ENCODE measurements around the gene PTPRM. TPM values are rescaled to one million over a fixed set of nuclear protein-coding genes. Genes with fewer than 3 reads are reported as not detected.
"Not testable (repeated sequence)": the region's sequence is repeated elsewhere in the genome, so short reads cannot be mapped to it uniquely, and the experiment has no call there.

The PTPRM gene
- total and polyA plus RNA-seq, 2 donors, result 60.9 to 112 TPM

DNA sequence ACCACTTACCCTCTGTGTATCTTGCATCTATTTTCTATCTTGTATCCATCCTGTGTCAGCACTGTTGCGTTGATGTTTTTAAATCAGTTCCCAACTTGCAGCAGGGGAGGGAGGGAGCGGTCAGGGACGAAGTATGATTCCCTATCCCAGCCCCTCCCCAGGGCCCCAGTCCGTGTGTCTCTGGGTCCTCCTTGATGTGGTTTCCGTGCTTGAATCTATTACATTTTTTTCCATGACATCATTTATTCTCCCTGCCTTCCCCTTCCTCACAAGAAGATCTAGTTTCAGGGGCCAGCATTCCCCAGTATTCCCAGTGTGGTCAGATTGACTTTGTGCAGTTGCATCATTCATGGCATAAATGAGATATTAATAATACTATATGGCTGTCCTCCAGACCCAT, 479.3 kb downstream of the PTPRM start:
- no peaks in the 10 kb centered on the region for H3K4me1 ChIP-seq (ENCODE audit: insufficient read depth)
- H3K4me3 ChIP-seq (ENCODE audit: low read depth, low read length), result no peak overlapping the region
- no peak for DNase-seq (ENCODE audit: extremely low spot score)
- H3K27ac ChIP-seq (ENCODE audit: low read depth), result no peak overlapping the region
- WGBS, result 90% methylated on average over 5 of the region's 5 CpGs
- no peaks in the 10 kb centered on the region for H3K36me3 ChIP-seq (ENCODE audit: insufficient read depth)

DNA sequence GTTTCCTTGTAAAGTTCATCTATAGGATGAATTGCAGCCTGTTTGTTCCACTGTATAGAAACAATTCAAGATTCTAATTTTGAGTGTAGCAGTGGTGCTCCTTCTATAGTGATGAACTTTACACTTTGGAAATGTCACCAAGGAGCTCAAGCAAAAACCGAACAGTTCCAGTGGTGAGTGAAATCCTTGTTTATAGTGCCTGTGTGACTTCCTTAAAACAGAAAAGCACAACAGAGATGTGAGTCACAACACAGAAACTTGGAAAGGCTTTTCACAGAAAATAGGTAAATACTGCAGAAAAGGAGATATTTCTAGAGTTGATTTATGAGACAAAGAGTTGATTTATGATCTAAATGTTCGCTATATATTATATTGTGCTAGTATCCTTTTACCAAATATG, 482.0 kb downstream of the PTPRM start:
- 61% methylated on average over 2 of the region's 2 CpGs for WGBS
- no peak for DNase-seq (ENCODE audit: extremely low spot score)
- no peaks in the 10 kb centered on the region for H3K36me3 ChIP-seq (ENCODE audit: insufficient read depth)
- no peak overlapping the region for H3K4me3 ChIP-seq (ENCODE audit: low read depth, low read length)
- no peak overlapping the region for H3K27ac ChIP-seq (ENCODE audit: low read depth)
- H3K4me1 ChIP-seq (ENCODE audit: insufficient read depth), result no peaks in the 10 kb centered on the region

DNA sequence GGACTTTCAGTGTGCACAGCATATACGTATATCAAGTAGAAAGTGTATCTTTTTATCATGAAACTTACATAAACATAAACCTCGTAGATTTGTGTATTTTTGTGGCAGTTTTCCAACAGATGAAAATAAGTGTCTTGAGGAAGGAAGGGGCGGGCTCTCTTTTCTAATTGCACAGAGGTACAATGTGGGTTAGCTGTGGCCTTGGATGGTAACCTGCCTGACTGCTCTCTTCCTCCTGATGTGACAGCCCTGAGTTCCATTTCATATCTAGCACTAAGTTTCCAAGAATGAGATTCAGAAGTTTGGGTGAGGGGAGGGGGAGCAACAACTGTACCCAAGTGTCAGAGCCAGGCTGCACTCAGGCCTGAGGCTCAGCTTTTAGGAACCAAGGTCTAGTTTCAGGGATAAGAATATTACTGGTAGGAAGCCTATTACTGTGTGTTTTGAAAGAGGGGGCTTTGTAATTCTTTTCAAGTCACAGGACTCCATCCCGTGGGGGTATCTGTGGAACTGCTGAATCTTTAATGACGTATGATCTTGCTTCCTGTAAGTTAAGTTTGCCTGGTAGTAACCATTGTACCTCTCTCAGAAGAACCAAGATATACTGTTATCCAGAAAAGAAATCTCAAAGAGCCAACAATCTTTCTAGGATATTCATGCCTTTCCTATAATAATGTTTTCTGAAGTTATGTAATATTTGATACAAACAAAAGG, 483.7 kb downstream of the PTPRM start:
- no peak for DNase-seq (ENCODE audit: extremely low spot score)
- WGBS, result 64% methylated on average over 5 of the region's 5 CpGs
- H3K4me3 ChIP-seq (ENCODE audit: low read depth, low read length), result no peak overlapping the region
- no peaks in the 10 kb centered on the region for H3K36me3 ChIP-seq (ENCODE audit: insufficient read depth)
- no peaks in the 10 kb centered on the region for H3K4me1 ChIP-seq (ENCODE audit: insufficient read depth)
- no peak overlapping the region for H3K27ac ChIP-seq (ENCODE audit: low read depth)

DNA sequence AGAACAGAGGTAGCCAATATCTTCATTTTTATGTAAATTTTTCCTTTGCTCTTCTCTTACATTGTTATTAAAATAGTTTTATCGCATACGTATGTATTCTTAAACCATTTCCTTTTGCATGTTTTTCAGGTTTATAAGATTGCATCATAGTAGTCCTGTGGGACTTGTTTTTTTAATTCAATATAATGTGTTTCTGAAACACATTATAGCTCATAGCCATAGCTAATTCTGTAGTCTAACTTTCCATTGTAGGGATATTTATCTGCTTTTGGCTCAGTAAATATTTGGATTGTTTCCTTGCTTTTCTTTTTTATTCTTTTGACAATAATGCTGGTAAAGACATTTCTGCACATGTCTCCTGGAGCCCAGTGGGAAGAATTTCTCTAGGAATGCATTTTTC, 484.3 kb downstream of the PTPRM start:
- 65% methylated on average over 2 of the region's 2 CpGs for WGBS
- no peak for DNase-seq (ENCODE audit: extremely low spot score)
- Histone ChIP-seq H3K36me3 (ENCODE audit: insufficient read depth) (no peaks in the 10 kb centered on the region), H3K4me3 (ENCODE audit: low read depth, low read length) (no peak overlapping the region), H3K27ac (ENCODE audit: low read depth) (no peak overlapping the region), H3K4me1 (ENCODE audit: insufficient read depth) (no peaks in the 10 kb centered on the region)

DNA sequence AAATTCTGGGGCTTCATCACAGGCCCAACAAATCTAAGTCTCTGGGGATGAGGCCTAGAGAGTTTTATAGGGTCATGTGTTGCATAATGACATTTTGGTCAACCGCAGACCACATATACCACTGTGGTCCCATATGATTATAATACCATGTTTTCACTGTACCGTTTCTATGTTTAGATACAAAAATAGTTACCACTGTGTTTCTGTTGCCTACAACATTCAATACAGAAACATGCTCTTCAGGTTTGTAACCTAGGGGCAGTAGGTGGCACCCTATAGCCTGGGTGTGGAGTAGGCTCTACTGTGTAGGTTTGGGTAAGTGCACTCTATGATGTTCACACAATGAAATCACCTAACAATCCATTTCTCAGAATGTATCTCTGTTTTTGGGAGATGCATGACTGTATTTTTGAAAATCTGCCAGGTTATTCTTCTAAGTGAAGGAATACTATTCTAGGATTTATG, 485.2 kb downstream of the PTPRM start:
- DNase-seq (ENCODE audit: extremely low spot score), result no peak
- Histone ChIP-seq H3K4me1 (ENCODE audit: insufficient read depth) (no peaks in the 10 kb centered on the region), H3K27ac (ENCODE audit: low read depth) (no peak overlapping the region), H3K4me3 (ENCODE audit: low read depth, low read length) (no peak overlapping the region), H3K36me3 (ENCODE audit: insufficient read depth) (no peaks in the 10 kb centered on the region)
- WGBS, result 69% methylated on average over 2 of the region's 2 CpGs

DNA sequence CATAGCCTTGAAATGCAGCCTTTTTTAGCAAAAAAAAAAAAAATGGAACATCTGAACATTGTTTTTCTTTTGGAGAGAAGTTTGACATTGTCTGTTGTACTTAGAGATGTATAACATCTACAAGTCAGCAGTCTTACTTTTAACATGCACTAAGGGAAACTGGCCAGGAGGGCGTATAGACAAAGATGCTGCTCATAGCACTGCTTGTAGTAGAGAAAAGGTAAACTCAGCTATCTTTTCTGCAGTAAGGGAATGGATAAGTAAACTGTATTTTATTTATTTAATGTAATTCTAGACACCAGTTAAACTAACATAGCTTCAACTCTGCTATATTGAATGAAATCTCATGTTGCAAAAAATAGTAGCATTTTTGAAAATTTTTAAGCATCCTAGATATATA, 489.6 kb downstream of the PTPRM start:
- WGBS, result 75% methylated on average over 1 of the region's 1 CpG

DNA sequence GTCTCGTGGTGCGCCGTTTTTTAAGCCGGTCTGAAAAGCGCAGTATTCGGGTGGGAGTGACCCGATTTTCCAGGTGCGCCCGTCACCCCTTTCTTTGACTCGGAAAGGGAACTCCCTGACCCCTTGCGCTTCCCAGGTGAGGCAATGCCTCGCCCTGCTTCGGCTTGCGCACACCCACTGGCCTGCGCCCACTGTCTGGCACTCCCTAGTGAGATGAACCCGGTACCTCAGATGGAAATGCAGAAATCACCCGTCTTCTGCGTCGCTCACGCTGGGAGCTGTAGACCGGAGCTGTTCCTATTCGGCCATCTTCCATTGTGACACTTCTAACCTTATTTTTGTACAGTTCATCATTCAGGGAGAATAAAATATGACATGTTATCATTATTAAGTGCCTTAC, 496.0 kb downstream of the PTPRM start:
- WGBS, result 90% methylated on average over 12 of the region's 22 CpGs
- not testable (repeated sequence) for H3K4me3 ChIP-seq (ENCODE audit: low read depth, low read length); H3K36me3 ChIP-seq (ENCODE audit: insufficient read depth); H3K27ac ChIP-seq (ENCODE audit: low read depth); H3K4me1 ChIP-seq (ENCODE audit: insufficient read depth); DNase-seq (ENCODE audit: extremely low spot score)

More for the DNA sequence above, 489.6 kb downstream of the PTPRM start:
- H3K4me3 ChIP-seq (ENCODE audit: low read depth, low read length), result no peak overlapping the region
- no peaks in the 10 kb centered on the region for H3K4me1 ChIP-seq (ENCODE audit: insufficient read depth)
- H3K27ac ChIP-seq (ENCODE audit: low read depth), result no peak overlapping the region
- no peak for DNase-seq (ENCODE audit: extremely low spot score)
- H3K36me3 ChIP-seq (ENCODE audit: insufficient read depth), result no peaks in the 10 kb centered on the region

DNA sequence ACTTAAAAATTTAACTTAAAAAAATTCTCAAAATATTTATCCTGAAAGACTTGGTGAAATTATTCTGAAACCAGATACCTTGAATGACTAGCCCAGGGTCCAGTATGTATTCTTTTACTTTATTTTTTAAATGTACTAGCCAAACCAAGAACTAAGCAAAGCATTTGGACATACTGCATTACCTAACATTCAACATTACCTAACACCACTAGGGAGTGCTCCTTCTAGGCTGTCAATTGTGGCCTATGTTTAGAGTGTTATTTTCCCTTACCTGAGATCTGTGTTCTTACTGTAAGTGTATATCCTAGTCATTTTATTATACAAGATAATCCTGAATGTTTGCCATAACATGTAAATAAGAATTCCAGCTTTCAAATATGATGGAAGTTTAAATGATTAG, 496.6 kb downstream of the PTPRM start:
- no peaks in the 10 kb centered on the region for H3K4me1 ChIP-seq (ENCODE audit: insufficient read depth)
- no peaks in the 10 kb centered on the region for H3K36me3 ChIP-seq (ENCODE audit: insufficient read depth)
- DNase-seq (ENCODE audit: extremely low spot score), result no peak
- H3K4me3 ChIP-seq (ENCODE audit: low read depth, low read length), result no peak overlapping the region
- H3K27ac ChIP-seq (ENCODE audit: low read depth), result no peak overlapping the region

DNA sequence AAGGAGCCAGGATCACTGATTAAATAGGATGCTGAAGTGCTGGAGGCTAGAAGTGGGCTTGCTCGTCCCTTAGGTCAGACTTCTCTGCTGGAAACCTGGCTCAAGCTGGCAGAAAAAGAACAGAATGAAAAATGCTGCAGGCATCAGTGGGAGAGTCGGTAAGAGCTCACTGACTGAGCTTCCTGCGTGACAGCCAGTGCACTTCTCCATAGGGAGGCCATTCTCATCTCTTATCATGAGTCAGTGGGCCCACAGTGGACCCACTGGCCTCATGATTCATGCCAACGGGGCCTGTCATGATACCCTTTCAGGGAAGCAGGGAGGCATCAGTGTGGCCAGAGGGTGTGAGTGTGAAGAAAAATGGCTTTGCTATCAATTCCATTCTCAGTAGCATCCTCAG, 498.2 kb downstream of the PTPRM start:
- no peak overlapping the region for H3K27ac ChIP-seq (ENCODE audit: low read depth)
- H3K36me3 ChIP-seq (ENCODE audit: insufficient read depth), result no peaks in the 10 kb centered on the region
- WGBS, result 92% methylated on average over 4 of the region's 4 CpGs
- H3K4me3 ChIP-seq (ENCODE audit: low read depth, low read length), result no peak overlapping the region
- DNase-seq (ENCODE audit: extremely low spot score), result no peak
- H3K4me1 ChIP-seq (ENCODE audit: insufficient read depth), result no peaks in the 10 kb centered on the region

DNA sequence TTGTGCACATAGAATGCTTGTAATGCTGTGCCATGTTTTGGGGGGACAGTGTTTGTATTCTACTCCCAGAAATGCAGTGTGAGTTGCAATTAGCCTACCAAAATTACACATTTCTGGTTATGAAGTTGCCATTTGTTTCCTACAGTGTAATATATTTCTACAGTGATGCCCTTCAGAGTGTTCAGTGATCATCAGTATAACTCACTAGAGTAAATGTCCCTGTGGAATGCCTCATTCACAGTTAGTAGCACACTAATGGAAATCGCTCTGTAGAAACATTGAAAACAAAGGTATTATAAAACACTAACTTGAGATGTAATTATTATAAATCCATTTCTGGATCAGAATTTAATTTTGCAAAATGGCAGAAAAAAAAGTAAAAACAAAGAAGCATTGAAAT, 498.7 kb downstream of the PTPRM start:
- H3K4me1 ChIP-seq (ENCODE audit: insufficient read depth), result no peaks in the 10 kb centered on the region
- H3K27ac ChIP-seq (ENCODE audit: low read depth), result no peak overlapping the region
- no peaks in the 10 kb centered on the region for H3K36me3 ChIP-seq (ENCODE audit: insufficient read depth)
- no peak overlapping the region for H3K4me3 ChIP-seq (ENCODE audit: low read depth, low read length)
- DNase-seq (ENCODE audit: extremely low spot score), result no peak
- WGBS, result 99% methylated on average over 1 of the region's 1 CpG

DNA sequence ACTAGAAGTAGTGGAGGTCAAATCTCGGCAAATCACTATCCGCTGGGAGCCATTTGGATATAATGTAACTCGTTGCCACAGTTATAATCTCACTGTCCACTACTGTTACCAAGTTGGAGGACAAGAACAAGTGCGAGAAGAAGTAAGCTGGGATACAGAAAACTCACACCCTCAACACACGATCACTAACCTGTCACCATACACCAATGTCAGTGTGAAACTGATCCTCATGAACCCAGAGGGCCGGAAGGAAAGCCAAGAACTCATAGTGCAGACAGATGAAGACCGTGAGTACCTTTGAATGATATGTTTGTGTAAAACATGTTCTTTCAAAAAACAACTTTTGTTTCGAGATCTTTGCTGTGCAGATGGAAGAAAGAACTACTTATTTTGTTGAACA, 502.6 kb downstream of the PTPRM start:
- H3K36me3 ChIP-seq (ENCODE audit: insufficient read depth), result no peaks in the 10 kb centered on the region
- WGBS, result 96% methylated on average over 8 of the region's 8 CpGs
- H3K27ac ChIP-seq (ENCODE audit: low read depth), result no peak overlapping the region
- no peak overlapping the region for H3K4me3 ChIP-seq (ENCODE audit: low read depth, low read length)
- H3K4me1 ChIP-seq (ENCODE audit: insufficient read depth), result no peaks in the 10 kb centered on the region
- DNase-seq (ENCODE audit: extremely low spot score), result no peak

DNA sequence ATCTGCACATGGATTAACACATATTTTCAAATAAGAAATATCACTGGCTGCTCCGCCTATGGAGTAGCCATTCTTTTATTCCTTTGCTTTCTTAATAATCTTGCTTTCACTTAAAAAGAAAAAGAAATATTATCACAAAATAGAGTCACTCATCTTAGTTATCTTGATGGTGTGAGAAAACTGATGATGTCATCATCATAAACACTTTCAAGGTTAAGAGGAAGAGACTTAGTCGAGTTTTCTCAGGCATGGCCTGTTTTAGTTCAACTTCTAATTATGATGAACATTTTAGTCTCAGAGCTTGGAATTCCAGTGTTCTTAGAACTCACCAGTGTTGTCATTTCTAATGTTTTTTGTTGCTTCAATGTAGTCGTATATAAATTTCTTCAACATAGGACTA, 506.1 kb downstream of the PTPRM start:
- no peak overlapping the region for H3K27ac ChIP-seq (ENCODE audit: low read depth)
- H3K4me1 ChIP-seq (ENCODE audit: insufficient read depth), result no peaks in the 10 kb centered on the region
- H3K36me3 ChIP-seq (ENCODE audit: insufficient read depth), result no peaks in the 10 kb centered on the region
- no peak overlapping the region for H3K4me3 ChIP-seq (ENCODE audit: low read depth, low read length)
- DNase-seq (ENCODE audit: extremely low spot score), result no peak
- WGBS, result 88% methylated on average over 3 of the region's 3 CpGs

DNA sequence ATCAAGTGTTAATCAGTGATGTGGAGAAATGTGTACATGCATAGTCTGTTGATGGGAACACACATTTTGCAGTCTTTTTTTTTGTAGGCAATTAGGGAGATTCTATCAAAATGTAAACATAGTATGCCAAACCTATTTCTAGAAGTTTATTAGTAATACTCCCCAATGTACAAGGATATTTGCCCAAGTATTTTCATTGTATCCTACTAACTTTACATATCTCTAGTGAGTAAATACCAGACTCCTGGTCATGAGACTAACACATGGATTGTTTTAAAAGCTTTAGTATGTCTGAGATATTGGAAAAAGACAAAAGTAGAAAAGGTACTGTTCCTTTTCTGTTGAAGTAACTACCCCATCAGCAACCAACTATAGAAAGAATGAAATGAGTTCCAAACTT, 513.0 kb downstream of the PTPRM start:
- Histone ChIP-seq H3K36me3 (ENCODE audit: insufficient read depth) (no peaks in the 10 kb centered on the region), H3K4me3 (ENCODE audit: low read depth, low read length) (no peak overlapping the region), H3K4me1 (ENCODE audit: insufficient read depth) (no peaks in the 10 kb centered on the region), H3K27ac (ENCODE audit: low read depth) (no peak overlapping the region)
- DNase-seq (ENCODE audit: extremely low spot score), result no peak

DNA sequence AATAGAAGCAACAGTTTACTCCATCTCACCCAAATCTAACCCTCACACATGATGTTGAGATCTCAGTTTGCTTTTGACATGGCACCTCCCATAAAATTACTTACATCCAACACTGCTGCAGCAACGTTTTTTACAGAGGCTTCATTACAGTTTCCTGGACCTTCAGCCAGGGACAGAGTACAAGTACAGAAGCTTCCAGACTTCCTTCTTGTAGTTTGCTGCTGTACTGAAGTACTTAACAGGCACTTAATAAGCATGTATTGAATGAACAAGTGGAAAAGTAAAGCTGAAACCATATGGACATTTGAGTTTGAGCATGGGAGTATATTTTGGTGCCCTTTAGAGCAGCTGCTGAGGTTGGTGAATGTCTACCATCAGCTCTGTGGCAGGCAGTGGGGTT, 514.2 kb downstream of the PTPRM start:
- WGBS, result 31% methylated on average over 1 of the region's 1 CpG
- no peak for DNase-seq (ENCODE audit: extremely low spot score)
- H3K4me1 ChIP-seq (ENCODE audit: insufficient read depth), result no peaks in the 10 kb centered on the region
- H3K4me3 ChIP-seq (ENCODE audit: low read depth, low read length), result no peak overlapping the region
- no peak overlapping the region for H3K27ac ChIP-seq (ENCODE audit: low read depth)
- H3K36me3 ChIP-seq (ENCODE audit: insufficient read depth), result no peaks in the 10 kb centered on the region

All from urinary bladder (tissue), 4 donors.